Measurements from ENCODE around the gene KIF26B. TPM values are rescaled to one million over a fixed set of nuclear protein-coding genes. Genes with fewer than 3 reads are reported as not detected.

Gene KIF26B
- polyA plus RNA-seq, 1 donor from 2014 or later = 6.3 TPM

GRCh38 chr1:245361065-245361464, 206.3 kb downstream of the KIF26B start:
- no peak overlapping the region for H2AFZ ChIP-seq (ENCODE audit: low read depth, low read length)
- H3K9me2 ChIP-seq (ENCODE audit: insufficient read depth, low read length) = no peaks in the 10 kb centered on the region
- H3K4me2 ChIP-seq (ENCODE audit: low read length) = no peak overlapping the region
- no peaks in the 10 kb centered on the region for H3K9me3 ChIP-seq (ENCODE audit: low read length)
- H3K27ac ChIP-seq (ENCODE audit: low read length) = no peak overlapping the region
- H3K27me3 ChIP-seq (ENCODE audit: insufficient read depth, low read depth, low read length) = no peaks in the 10 kb centered on the region
- H3K9ac ChIP-seq (ENCODE audit: low read length) = no peak overlapping the region
- H3F3A ChIP-seq (ENCODE audit: insufficient read depth, low read length, poor library complexity, severe bottlenecking) = no peaks in the 10 kb centered on the region
- no peaks in the 10 kb centered on the region for H4K20me1 ChIP-seq (ENCODE audit: insufficient read depth)
- no peaks in the 10 kb centered on the region for H3K79me2 ChIP-seq (replicated peaks; ENCODE audit: insufficient read depth, low read length)
- TF ChIP-seq, protein P1, sequence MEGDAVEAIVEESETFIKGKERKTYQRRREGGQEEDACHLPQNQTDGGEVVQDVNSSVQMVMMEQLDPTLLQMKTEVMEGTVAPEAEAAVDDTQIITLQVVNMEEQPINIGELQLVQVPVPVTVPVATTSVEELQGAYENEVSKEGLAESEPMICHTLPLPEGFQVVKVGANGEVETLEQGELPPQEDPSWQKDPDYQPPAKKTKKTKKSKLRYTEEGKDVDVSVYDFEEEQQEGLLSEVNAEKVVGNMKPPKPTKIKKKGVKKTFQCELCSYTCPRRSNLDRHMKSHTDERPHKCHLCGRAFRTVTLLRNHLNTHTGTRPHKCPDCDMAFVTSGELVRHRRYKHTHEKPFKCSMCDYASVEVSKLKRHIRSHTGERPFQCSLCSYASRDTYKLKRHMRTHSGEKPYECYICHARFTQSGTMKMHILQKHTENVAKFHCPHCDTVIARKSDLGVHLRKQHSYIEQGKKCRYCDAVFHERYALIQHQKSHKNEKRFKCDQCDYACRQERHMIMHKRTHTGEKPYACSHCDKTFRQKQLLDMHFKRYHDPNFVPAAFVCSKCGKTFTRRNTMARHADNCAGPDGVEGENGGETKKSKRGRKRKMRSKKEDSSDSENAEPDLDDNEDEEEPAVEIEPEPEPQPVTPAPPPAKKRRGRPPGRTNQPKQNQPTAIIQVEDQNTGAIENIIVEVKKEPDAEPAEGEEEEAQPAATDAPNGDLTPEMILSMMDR (IDR thresholded peaks at IDR 0.05; ENCODE audit: poor library complexity, severe bottlenecking) = no peak
- TF ChIP-seq SMC3 (conservative IDR thresholded peaks at IDR 0.05; ENCODE audit: poor library complexity) (no peak), TAF1 (IDR thresholded peaks at IDR 0.05; ENCODE audit: low read depth) (no peak), EP300 (conservative IDR thresholded peaks at IDR 0.05; ENCODE audit: poor library complexity, severe bottlenecking) (no peak), MXI1 (conservative IDR thresholded peaks at IDR 0.05; ENCODE audit: poor library complexity, severe bottlenecking) (no peak), RAD21 (conservative IDR thresholded peaks at IDR 0.05) (no peak), EZH2 (IDR thresholded peaks at IDR 0.05; ENCODE audit: borderline replicate concordance, insufficient read depth, low read length, poor library complexity, severe bottlenecking) (no peak), REST (IDR thresholded peaks at IDR 0.05; ENCODE audit: borderline replicate concordance) (no peak), POLR2AphosphoS5 (IDR thresholded peaks at IDR 0.05) (no peak)
- H3K4me3 ChIP-seq (ENCODE audit: low read length) = no peak overlapping the region
- H3K36me3 ChIP-seq (ENCODE audit: insufficient read depth, low read length) = no peaks in the 10 kb centered on the region

DNA sequence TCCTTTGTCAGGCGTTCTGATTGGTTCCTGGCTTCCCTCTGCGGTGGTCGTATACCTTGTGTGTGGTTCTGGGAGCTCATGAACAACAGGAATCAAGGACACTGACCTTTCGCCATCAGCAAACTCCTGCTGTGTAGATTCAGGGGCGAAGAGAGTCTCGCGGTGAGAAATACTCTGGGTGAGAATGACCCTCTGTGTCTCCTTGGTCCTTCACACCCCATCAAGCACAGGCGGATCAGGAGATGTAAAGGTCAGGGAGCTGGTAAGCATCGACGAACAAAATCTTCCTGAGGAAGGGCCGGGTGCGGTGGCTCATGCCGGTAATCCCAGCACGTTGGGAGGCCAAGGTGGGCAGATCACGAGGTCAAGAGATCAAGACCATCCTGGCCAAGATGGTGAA, 207.2 kb downstream of the KIF26B start:
- Histone ChIP-seq H3K36me3 (ENCODE audit: insufficient read depth, low read length) (no peaks in the 10 kb centered on the region), H3K9ac (ENCODE audit: low read length) (no peak overlapping the region), H3K27me3 (ENCODE audit: insufficient read depth, low read depth, low read length) (no peaks in the 10 kb centered on the region), H3F3A (ENCODE audit: insufficient read depth, low read length, poor library complexity, severe bottlenecking) (no peaks in the 10 kb centered on the region), H2AFZ (ENCODE audit: low read depth, low read length) (no peak overlapping the region), H3K4me2 (ENCODE audit: low read length) (no peak overlapping the region), H3K9me2 (ENCODE audit: insufficient read depth, low read length) (no peaks in the 10 kb centered on the region), H3K27ac (ENCODE audit: low read length) (no peak overlapping the region), H3K79me2 (replicated peaks; ENCODE audit: insufficient read depth, low read length) (no peaks in the 10 kb centered on the region), H3K4me3 (ENCODE audit: low read length) (no peak overlapping the region), H3K9me3 (ENCODE audit: low read length) (no peaks in the 10 kb centered on the region), H4K20me1 (ENCODE audit: insufficient read depth) (no peaks in the 10 kb centered on the region)
- TF ChIP-seq TAF1 (IDR thresholded peaks at IDR 0.05; ENCODE audit: low read depth) (no peak), MXI1 (conservative IDR thresholded peaks at IDR 0.05; ENCODE audit: poor library complexity, severe bottlenecking) (no peak), EP300 (conservative IDR thresholded peaks at IDR 0.05; ENCODE audit: poor library complexity, severe bottlenecking) (no peak), REST (IDR thresholded peaks at IDR 0.05; ENCODE audit: borderline replicate concordance) (no peak), POLR2AphosphoS5 (IDR thresholded peaks at IDR 0.05) (no peak), EZH2 (IDR thresholded peaks at IDR 0.05; ENCODE audit: borderline replicate concordance, insufficient read depth, low read length, poor library complexity, severe bottlenecking) (no peak), SMC3 (conservative IDR thresholded peaks at IDR 0.05; ENCODE audit: poor library complexity) (no peak), RAD21 (conservative IDR thresholded peaks at IDR 0.05) (no peak)
- TF ChIP-seq, protein P1 (IDR thresholded peaks at IDR 0.05; ENCODE audit: poor library complexity, severe bottlenecking) = no peak

All from neural cell (in vitro differentiated cells).